Heart right ventricle (tissue), 16 donors: ENCODE results near the gene LIG4. TPM values are rescaled to one million over a fixed set of nuclear protein-coding genes. Genes with fewer than 3 reads are reported as not detected.

Experiments
- ATAC-seq, 8 donors: fragments of 200-7000 bp; cut with Tn5 transposase; one replicate each; pipeline ENCODE4 v1.9.1; 2020; ENCODE audit warnings: mild to moderate bottlenecking in 8 of 8, moderate library complexity in 8 of 8, moderate number of reproducible peaks in 1 of 8
- DNase-seq, 2 donors: peaks; one replicate each; pipeline ENCODE4 v3.0.0-alpha.2; 2020
- H3K27ac ChIP-seq, 10 donors: fragments of 200-600 bp; sonication (generic) in 2 of 10; one replicate each; pipeline versions ENCODE4 v1.5.0 to v1.8.0; 2020 to 2022; ENCODE audit warnings: mild to moderate bottlenecking in 3 of 10
- H3K27me3 ChIP-seq, 7 donors: fragments of 200-600 bp; one replicate each; pipeline ENCODE4 v1.8.0; 2021 to 2022; ENCODE audit warnings: mild to moderate bottlenecking in 2 of 7
- H3K36me3 ChIP-seq, 9 donors: fragments of 200-600 bp; sonication (generic) in 1 of 9; one replicate each; pipeline versions ENCODE4 v1.5.0 to v1.8.0; 2020 to 2022; ENCODE audit warnings: mild to moderate bottlenecking in 2 of 9
- H3K4me1 ChIP-seq, 9 donors: fragments of 200-600 bp; sonication (generic) in 1 of 9; one replicate each; pipeline versions ENCODE4 v1.5.0 to v1.8.0; 2020 to 2022; ENCODE audit warnings: mild to moderate bottlenecking in 4 of 9
- H3K4me3 ChIP-seq, 10 donors: fragments of 200-600 bp; sonication (generic) in 2 of 10; one replicate each; pipeline versions ENCODE4 v1.5.0 to v1.8.0; 2020 to 2022; ENCODE audit warnings: mild to moderate bottlenecking in 7 of 10, moderate library complexity in 2 of 10
- H3K9me3 ChIP-seq, 11 donors: fragments of 200-600 bp in 10 of 11; sonication (generic) in 2 of 11; one replicate each; pipeline versions ENCODE4 v1.5.0 to v1.8.0; 2013 to 2022; ENCODE audit warnings: mild to moderate bottlenecking in 2 of 11, control low read depth in 1 of 11, moderate library complexity in 1 of 11
- WGBS, 2 donors: extraction: QIAGEN DNeasy Blood & Tissue Kit; methylation state at CpG; one replicate each; pipeline ENCODE4 v1.1.7; 2013; ENCODE audit warnings: inconsistent platforms in 1 of 2; 5-methylcytosine and 5-hydroxymethylcytosine counted together
- intact Hi-C, 10 donors: fragments of 100-400 bp; cut with DNase I; formaldehyde crosslinking; loops; one replicate each; pipeline versions ENCODE4 v1.11.1 to v1.14.2; 2022
- polyA plus RNA-seq, 2 donors: library from polyadenylated mRNA; stranded (reverse); fragments of 200-250 nt; gene quantifications; one replicate each; pipeline ENCODE4 v1.2.3, GENCODE V29; 2013
- total RNA-seq, 10 donors: library from RNA; stranded (reverse); fragmentation: NEBNext Ultra II Directional in 3 of 10; extraction: Animal tissue kit (Norgen Biotek cat#: 25700) in 3 of 10; gene quantifications; one replicate each; pipeline versions ENCODE4 v1.2.1 to v1.2.4, GENCODE V29; 2021 to 2023
- TF ChIP-seq, protein P1 (sequence below), 9 donors: fragments of 200-600 bp; sonication (generic) in 2 of 9; IDR thresholded peaks; one replicate each; pipeline versions ENCODE4 v1.5.0 to v1.8.0; 2021 to 2022; ENCODE audit warnings: antibody characterized with exemption in 9 of 9, mild to moderate bottlenecking in 5 of 9, moderate library complexity in 1 of 9
- donor health status: Arrhythmogenic right ventricular cardiomyopathy.
- donor health status: ischemic (EF 13 %, LVEDD 7.1; RV severe dilation, severe dysfunction).
- donor health status: healthy with polysubstance abuse.
- donor health status: DM: no; HTN: yes; CAD: no.
- donor health status: DM: no; HTN: no; CAD: no.
- donor health status: ischemic (EF 25% LVEDD 6.9; RV normal size, moderate dysfunction).
- donor health status: ischemic (EF 25% LVEDD 5.7; RV mildly dilated, moderate dysfunction).
- donor health status: healthy.
- donor health status: DM: yes; HTN: yes; CAD: no.
- donor health status: Ischemic cardiomyopathy.
- donor health status: ischemic (EF 35%, LVEDD 5.7; RV mildly dilated, moderate dysfunction).
- donor health status: nonischemic (EF 11% LVEDD 7.7; RV severe dilation, severe dysfunction).
- donor health status: DM: yes; HTN: yes; CAD: no.
- donor health status: PGD.
- donor health status: ischemic (EF 29% LVEDD 5.4; RV normal size, mild dysfunction).
- donor health status: nonischemic (EF 23%, LVEDD 6.1; RV moderate dilation, normal function).

Gene LIG4
- total and polyA plus RNA-seq, 12 donors = 3.7 to 16.2 (median 9.3) TPM

DNA sequence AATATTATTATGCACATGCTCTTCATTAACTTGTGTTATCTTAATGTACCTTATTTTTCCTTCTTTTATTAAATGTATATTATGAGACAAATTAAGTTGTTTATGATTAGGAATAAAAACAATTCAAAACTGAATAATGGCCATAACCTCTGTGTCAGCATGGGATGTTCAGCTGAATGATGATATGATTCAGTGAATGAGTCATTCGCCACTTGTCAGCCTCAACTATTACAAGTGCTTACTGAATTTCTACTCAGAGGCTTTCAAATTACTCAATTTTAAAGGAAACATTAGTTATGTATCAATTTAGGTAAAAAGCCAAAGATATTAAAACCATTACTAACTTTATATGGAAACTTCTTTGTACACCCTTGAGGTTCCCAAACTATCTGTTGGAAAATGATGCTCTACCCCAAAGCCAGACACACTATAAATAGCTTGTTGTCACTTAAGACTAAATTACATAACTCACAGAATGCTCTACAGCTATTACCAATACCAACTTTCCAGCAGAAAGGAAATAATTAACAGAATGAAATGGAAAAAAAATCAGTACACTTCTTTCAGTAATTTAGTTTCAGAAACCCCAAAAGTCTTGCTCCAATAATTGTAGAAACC is 14.4 kb downstream of the LIG4 start:
- ATAC-seq (no peak), DNase-seq (no peak)
- H3K27ac ChIP-seq = no peak overlapping the region
- H3K36me3 ChIP-seq = no peaks in the 10 kb centered on the region
- no peak overlapping the region for H3K4me3 ChIP-seq
- intact Hi-C loops = no loop called here
- peaks cover 0 to 3% (median 0%) of the 10 kb centered on the region in 11 donors for H3K9me3 ChIP-seq
- no peaks in the 10 kb centered on the region for H3K4me1 ChIP-seq
- peaks cover 0 to 6% (median 0%) of the 10 kb centered on the region in 7 donors for H3K27me3 ChIP-seq
- TF ChIP-seq, protein P1, sequence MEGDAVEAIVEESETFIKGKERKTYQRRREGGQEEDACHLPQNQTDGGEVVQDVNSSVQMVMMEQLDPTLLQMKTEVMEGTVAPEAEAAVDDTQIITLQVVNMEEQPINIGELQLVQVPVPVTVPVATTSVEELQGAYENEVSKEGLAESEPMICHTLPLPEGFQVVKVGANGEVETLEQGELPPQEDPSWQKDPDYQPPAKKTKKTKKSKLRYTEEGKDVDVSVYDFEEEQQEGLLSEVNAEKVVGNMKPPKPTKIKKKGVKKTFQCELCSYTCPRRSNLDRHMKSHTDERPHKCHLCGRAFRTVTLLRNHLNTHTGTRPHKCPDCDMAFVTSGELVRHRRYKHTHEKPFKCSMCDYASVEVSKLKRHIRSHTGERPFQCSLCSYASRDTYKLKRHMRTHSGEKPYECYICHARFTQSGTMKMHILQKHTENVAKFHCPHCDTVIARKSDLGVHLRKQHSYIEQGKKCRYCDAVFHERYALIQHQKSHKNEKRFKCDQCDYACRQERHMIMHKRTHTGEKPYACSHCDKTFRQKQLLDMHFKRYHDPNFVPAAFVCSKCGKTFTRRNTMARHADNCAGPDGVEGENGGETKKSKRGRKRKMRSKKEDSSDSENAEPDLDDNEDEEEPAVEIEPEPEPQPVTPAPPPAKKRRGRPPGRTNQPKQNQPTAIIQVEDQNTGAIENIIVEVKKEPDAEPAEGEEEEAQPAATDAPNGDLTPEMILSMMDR (IDR thresholded peaks at IDR 0.05) = no peak
- WGBS, 2 donors = 82 to 89% methylated on average over 1 of the region's 1 CpG

DNA sequence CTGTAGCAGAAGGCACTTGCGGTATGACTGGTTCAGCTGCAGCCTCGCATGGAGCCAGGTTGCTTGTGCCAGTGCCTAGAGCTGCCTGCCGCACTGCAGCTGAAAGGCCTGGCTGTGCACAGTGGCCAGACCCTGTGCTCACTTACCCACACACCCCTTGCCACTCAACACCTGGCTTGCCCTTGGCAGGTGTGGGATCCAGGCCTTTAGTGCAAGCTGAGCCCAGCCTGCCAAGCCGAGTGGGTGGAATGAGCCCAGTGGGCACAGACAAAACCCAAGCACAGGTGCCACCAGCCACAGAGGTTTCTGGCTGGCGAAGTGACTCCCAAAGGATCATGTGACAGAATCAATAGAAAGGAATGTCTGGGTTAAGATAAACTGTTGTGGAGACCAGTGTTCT is 19.5 kb downstream of the LIG4 start:
- H3K4me3 ChIP-seq = no peak overlapping the region
- TF ChIP-seq, protein P1 (IDR thresholded peaks at IDR 0.05) = no peak
- intact Hi-C loops = no loop called here
- ATAC-seq = no peak
- no peak overlapping the region for H3K27ac ChIP-seq
- no peaks in the 10 kb centered on the region for H3K36me3 ChIP-seq
- H3K9me3 ChIP-seq = peaks cover 0 to 22% (median 0%) of the 10 kb centered on the region in 11 donors
- no peak for DNase-seq
- no peaks in the 10 kb centered on the region for H3K4me1 ChIP-seq
- 89 to 91% methylated on average over 5 of the region's 5 CpGs for WGBS, 2 donors
- peaks cover 0 to 6% (median 0%) of the 10 kb centered on the region in 7 donors for H3K27me3 ChIP-seq

DNA sequence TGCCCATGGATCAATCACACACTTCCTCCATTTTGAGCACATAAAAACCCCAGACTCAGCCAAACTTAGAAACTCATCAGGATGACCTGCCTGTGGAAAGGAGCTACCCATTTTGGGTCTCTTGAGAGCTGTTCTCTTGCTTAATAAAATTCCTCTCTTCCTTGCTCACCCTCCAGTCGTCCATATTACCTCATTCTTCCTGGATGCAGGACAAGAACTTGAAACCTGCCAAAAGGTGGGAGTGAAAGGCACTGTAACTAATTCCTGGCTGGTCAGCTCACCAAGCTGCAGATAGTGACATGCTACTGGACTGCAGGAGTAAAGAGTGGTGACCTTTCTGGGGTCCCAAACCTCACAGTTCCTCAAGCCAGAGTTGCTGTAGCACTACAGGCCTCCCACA is 20.2 kb downstream of the LIG4 start:
- no peaks in the 10 kb centered on the region for H3K4me1 ChIP-seq
- intact Hi-C loops = no loop called here

DNA sequence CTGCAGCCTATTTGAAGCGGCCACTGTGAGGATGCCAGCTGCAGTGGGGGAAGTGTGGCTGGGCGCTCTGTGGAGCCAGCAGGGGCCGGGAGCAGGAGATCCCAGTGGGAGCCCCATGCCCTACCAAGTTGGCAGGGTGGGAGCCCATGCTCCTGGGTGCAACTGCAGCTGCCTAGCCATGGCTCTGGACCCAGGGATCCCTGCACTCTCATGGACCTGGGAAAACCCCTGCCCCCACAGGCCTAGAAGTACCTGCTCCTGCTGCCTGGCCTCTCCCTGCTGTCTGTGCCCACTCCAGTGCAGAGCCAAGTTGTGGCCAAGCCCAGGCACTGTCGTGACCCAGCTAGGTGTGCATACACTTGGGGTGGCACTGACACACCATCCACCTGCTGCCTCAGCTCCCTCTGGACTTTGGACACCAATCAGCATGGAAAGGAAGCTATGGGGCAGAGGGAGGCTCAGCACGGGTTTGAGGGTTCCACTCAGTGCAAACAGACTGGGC is 20.9 kb downstream of the LIG4 start:
- Histone ChIP-seq H3K36me3 (no peaks in the 10 kb centered on the region), H3K27ac (no peak overlapping the region), H3K4me3 (no peak overlapping the region), H3K4me1 (no peaks in the 10 kb centered on the region), H3K9me3 (peaks cover 0 to 22% (median 0%) of the 10 kb centered on the region in 11 donors), H3K27me3 (peaks cover 0 to 7% (median 0%) of the 10 kb centered on the region in 7 donors)
- intact Hi-C loops = no loop called here
- WGBS, 2 donors = 80 to 81% methylated on average over 5 of the region's 5 CpGs
- TF ChIP-seq, protein P1 (IDR thresholded peaks at IDR 0.05) = no peak
- DNase-seq (no peak), ATAC-seq (no peak)

More for the DNA sequence above, 20.2 kb downstream of the LIG4 start:
- Histone ChIP-seq H3K9me3 (peaks cover 0 to 22% (median 0%) of the 10 kb centered on the region in 11 donors), H3K27ac (no peak overlapping the region), H3K27me3 (peaks cover 0 to 6% (median 0%) of the 10 kb centered on the region in 7 donors), H3K36me3 (no peaks in the 10 kb centered on the region), H3K4me3 (no peak overlapping the region)
- DNase-seq (no peak), ATAC-seq (peak in 1 of 8 donors; percentile 31)
- TF ChIP-seq, protein P1 (IDR thresholded peaks at IDR 0.05) = no peak
- 29 to 43% methylated on average over 1 of the region's 1 CpG for WGBS, 2 donors
